HG03469 (cell line): ENCODE data around the gene MPDZ.

ENCODE experiments used
- ATAC-seq: cut with Tn5 transposase; IDR thresholded peaks from one replicate; pipeline ENCODE4 v1.9.1; 2021; ENCODE audit warnings: mild to moderate bottlenecking, moderate library complexity, moderate number of reproducible peaks; ENCODE audit not compliant: unreplicated experiment

Gene MPDZ

DNA sequence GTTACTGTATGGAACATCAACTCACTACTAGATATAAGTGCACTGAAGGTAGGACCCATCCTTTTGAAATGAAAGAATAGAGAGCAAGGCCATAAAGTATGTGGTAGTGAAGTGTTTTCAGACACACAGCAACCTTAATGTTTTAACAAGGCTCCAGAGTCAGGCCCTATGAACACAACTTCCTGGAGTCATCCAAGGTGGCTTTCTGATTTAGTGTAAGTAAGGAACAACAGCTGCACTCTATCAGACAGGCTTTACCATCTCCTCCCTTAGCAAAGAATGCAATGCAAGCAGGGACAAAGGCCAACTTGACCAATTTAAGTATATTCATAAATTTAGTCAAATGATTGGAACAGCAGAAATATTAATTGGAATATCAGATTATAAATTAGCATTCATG is 90.1 kb downstream of the MPDZ start:
- ATAC-seq: no peak

DNA sequence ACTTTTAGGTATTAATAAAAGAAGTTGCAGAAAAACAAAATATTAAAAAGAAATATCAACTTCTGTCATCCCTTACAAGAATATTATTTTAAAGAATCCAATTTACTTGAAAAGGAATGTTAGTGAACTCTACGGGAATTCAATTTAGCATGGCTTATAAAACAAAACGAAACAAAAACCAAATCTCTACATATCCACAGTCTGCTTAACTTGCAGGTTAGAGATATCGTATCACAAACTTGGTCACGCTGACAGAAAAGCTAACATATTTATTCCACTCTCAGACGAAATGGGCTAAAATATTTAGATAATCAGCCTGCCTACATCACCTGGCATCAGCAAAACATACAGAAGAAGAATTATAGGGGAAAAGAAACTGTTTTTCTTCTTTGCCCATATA is 92.7 kb downstream of the MPDZ start:
- no peak for ATAC-seq

DNA sequence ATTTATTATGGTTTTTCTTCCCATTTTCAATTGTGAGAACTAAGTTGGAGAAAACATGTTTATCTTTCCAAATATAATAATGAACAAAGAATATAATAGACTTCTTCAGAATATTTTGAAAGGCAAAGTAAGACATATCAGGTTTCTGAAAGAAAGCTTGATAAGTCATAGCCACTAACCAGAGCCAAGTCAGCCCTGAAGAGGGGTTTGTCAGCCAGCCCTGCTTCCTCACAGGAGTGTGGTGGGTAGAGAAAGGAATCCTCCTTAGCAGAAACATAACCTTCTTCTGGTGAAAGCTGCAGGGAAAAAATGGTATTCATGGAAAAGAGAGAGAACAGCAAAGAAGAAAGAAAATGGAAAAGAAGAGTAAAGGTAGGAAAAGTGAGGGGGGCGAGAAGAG is 93.4 kb downstream of the MPDZ start:
- ATAC-seq: no peak

DNA sequence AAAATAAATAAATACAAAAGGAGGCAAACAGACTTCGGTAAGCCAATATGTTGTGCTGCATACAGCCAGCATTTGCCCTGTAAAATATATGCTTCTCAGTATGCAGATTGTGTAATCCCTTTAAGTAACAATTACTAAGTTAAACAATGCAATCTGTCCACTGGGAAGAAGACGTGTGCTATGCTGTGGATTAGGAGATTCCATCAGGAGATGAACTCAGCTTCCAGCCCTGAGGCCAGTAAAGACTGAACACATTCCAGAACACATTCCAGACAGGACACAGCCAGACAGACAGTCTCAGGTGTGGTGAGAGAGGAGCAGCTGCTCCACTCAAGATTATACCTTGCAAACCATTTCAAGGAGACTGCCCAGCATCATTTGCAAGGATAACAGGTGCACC is 97.8 kb downstream of the MPDZ start:
- no peak for ATAC-seq

DNA sequence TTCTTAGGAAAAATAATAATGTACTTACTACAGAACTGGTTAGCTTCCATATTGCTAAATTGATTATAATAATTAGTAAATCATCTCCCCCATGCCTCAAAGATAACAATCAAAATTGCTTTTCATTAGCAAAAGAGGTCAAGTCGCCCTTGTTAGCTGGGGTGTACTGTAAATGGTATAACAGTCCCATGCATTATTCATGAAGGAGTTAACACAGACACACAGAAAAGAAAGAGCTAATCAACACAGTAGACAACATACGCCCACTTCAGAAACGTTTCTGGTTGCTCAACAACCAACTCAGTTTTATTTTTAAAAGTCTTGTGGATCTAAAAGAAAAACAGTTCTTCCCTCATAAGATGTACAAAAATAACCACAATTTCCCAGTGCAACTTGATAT is 100.2 kb downstream of the MPDZ start:
- no peak for ATAC-seq

DNA sequence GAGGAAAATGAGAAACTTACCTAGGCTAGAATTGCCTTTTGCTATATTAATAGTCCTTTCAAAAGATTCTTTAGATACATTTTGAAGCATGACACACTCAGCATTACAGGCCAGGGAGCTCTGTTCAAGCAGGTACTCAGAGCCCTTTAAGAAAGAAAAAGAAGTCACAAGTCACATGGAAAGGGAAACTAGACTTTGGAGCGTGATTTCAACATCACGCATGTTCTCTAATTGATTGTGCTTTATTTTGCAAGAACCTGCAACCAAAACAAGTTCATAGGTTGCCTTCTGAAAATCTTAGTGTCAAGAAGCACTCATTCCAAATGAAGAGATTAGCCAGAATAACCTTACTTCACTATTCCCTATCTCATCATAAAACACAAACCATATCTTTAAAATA is 103.8 kb downstream of the MPDZ start:
- no peak for ATAC-seq

DNA sequence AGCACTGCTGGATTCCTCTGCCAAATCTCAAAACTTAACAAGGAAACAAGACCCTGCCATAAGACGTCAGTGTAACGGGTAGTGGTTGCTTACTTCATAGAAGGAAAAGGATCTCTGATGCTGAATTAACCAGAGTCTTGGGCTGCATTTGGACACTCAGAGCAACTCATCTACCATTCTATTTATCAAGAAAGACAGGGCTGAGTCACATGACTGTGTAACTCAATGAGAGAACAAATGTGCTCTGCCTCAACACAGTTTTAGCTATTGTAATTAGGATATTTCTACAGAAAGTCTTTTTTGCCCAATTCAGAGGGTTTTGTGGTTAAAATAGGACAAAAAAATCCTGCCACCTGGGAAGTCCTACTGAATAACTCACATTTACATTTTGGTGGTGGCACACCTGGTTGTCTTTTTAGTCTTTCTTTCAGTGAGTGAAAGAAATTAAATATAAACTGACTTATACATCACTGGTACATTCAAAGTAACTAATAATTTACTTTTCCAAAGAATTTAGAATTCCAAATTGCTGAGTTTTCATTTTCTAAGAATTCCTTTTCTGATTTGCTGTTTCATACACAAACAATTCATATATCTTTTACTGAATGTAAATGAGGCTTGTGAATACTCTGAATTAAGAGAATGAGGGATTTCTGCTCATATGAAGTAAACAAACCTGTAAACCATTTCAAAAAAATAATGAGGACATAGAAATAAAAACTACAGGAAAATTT is 104.4 kb downstream of the MPDZ start:
- ATAC-seq: no peak

DNA sequence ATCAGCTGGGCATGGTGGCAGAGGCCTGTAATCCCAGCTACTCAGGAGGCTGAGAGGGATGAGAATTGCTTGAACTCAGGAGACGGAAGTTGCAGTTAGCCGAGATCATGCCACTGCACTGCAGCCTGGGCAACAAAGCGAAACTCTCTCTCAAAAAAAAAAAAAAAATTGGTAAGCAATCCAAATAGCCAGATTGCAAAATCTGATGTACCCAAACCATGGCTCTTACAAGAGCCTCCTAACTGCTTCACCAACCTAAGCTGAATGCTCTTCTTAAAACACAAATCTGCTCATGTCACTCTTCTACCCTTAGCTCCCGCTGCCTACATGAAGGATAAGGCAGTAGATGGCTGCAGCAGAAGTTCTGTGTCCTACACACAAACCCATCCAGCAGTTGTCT is 105.9 kb downstream of the MPDZ start:
- no peak for ATAC-seq

DNA sequence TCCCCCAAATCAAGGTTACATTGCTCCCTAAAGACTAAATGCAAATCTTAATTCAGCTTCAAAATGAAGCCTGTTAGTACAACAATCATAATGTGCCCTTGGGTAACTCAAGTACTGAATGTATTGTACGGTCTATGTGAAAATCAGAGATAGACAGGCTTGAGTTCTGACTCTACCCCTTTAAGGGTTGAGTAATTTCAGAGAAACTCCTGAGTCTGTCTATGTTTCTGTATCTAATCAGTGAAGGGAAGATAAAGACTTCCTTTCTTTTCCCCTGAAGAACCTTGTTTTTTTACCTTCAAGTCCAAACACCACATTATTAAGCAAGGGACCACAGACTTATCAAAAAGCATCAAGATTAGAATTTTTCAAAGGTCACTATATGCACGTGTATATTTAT is 108.2 kb downstream of the MPDZ start:
- ATAC-seq: no peak

DNA sequence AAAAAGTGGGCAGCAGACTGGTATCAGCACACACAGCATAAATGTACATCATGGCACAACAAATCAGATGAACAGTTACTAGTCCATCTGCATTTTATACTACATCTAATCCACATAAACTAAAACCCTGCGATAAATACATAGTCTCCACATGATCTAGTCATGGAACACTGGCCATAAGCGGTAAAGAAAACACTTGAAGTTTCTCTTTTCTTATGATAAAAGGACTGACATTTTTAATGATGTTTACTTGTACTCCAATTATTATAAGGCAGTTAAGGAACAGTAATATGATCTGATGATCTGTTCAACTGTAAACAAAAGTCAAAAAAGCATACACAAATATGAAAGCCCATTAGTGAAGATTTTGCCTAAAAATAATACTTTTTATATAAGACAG is 112.5 kb downstream of the MPDZ start:
- ATAC-seq: no peak

DNA sequence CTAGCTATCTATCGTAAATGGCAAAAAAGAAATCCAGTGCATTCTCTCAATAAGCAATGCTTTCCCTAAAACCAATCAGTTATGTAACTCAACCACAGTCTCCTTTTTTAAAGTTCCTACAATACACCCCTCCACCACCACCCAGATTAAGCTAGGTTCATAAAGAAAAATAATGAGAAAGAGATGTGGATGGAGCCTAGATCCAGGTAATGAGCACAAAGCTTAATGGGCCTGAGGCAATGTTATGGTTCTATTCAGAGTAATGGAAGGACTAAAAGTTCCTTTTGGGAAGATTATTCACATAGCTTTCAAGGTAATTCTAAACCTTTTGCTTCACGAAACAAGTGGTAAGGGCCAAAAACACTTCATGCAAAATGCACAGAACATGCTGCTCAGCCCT is 113.5 kb downstream of the MPDZ start:
- ATAC-seq: no peak

DNA sequence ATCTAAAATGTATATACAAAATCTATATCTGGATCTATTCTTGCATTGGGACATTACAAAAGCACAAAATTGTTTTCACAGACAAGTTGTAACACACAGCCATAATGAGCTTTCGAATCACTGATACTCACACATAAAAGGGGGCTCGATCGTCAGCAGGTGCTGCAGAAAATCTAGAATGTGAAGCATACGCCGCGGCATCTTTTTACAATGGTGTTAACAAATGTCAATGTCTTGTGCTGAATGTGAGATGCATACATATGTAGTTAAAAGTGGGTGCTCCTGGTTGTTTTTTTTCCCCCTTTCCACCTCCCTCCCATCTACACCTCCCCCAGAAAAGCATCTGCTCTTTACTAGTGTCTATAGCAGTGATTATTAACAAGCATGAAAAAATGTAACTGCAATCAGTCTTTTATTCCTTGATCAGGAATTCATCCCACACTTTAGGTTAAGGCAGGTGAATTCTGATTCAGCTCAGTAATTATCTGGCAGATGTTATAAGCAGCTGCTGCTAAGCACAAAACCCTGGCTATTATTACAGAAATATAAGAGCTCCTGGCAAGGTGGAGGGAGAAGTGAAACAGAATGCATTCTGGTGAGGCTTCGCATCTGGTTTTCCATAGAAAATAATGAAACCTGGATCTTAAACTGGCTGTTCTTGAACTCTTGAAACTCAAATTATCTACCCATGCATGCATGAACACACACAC is 114.1 kb downstream of the MPDZ start:
- ATAC-seq: no peak

DNA sequence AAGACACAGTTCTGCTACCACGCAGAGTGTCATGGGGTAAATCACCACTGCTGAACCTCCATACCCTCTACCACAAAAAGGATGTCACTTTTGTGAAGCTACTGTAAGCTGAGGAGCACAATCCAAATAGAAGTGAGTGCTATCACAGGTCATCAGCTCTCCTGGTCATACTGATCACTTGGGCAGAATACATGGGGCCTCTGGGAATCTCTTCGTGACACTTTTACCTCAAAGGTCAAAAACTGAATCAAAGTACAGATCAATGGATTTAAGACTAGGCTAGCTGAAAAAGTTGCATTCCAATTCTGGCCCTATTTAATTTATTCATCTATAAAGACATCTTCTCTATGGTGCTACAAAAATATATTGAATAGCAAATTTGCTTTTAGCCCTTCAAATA is 115.5 kb downstream of the MPDZ start:
- ATAC-seq: no peak

DNA sequence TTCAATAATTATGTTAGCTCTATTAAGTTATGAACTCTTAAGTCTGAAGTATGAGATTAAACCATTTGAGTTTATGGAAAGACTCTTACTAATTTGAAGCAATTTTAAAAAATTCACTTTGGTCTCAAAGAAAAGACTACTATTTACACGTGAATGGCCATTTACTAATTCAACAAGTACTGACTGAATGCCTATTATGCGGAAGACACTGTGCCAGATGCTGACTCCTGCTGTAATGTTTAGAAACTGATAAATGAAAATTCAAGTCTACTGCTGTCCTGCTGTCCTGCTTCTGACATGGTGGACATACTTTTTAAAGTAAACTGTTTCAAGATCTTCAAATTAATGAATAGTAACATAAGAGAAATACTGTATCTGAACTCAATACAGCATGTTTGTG is 116.2 kb downstream of the MPDZ start:
- ATAC-seq: no peak

DNA sequence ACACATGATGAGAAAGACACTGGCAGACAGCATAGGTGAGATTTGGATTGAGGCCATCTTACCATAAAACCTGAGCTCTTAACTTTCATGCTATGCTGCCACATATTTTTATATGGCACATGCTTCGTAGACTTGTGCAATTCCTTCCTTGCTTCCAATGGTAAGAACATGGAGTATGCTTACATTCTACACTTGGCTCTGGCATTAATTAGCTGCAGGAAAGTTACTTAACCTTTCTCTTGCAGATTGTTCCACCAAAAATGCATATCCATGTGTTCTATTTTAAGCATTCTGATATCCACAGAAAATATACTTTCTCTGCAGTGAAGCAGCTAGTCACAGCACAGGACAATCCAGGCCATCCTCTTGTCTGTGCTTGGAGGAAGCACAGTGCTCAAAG is 119.4 kb downstream of the MPDZ start:
- ATAC-seq: no peak

DNA sequence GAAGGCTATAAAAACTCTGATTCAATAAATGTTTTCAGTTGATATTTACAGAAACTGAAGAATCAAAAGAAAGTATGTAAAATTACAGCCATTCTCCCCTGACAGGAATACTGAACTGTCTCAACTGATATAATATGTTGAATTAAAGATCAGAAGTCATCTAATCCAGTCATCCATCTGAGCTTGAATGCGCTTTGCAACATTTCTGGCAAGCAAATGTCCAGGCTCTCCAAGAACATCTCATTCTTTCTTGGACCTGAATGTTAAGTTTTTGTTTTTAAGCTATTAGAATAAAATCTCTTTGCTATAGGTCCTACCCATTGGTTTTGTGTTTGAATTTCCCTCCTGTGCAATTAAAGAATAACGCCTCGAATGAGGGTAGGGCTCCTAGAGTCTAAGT is 120.5 kb downstream of the MPDZ start:
- no peak for ATAC-seq

DNA sequence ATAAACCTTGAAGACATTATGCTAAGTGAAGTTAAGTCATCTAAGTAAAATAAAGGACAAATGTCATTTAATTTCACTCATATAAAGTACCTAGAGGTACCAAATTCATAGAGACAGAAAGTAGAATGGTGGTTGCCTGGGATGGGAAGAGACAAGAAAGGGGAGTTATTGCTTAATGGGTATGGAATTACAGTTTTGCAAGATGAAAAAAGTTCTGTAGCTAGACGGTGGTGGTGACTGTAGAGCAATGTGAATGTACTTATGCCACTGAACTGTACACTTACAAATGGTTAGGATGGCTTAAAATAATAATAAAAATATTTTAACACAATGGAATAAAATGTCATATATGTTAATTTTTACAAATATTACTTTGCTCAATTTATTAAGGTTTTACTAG is 128.0 kb downstream of the MPDZ start:
- no peak for ATAC-seq

DNA sequence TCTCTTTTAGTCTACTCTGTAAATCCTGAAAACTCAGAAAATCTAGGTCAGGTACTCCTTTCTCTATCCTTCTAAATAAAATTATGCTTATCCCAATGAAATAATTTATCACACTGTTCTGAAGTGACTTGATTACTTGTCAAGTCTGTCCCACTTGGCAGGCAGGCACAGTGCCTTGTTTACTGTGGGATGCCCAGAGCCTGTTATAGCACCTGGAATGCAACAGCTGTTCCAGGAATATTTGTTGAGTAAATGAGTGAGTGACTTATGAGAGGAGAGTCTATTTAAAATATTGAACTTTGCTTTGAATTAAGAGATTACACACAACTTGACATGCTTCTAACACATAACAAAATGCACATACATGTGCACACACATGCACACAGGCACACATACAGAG is 130.0 kb downstream of the MPDZ start:
- no peak for ATAC-seq

DNA sequence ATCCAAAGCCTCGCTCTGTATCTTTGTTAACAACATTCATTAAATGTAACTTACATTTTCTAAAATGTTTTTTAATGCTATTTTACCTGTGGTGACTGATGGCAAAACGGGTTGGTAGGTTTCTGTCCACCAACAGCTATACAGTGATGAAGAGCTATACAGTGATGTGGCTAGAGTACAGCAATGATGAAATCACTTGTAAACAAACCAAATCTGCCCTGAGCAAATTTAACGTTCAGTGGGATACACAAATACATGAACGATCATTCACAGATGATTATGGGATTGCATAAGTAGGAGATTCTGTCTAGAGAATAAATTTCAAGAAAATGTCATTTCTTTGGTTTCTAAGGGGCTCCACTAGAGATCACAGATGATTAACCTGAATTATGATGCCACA is 132.7 kb downstream of the MPDZ start:
- ATAC-seq: no peak

DNA sequence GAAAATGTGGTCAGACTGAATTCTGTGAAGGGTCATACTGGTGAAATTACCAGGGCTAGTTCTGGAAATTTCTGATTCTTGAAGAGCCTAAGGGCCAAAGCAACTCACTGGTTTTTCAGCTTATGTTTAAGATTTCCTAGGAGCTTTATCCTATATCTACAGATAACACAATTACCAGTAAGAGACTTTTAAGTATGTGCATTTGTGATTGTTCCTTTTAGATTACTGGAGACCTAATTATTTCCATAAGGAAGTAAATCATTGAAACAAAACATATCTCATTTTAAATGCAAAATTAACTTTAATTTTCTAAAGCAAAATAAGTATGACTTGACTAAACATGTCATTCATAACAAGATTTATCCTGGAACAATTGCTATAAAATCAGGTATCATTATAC is 134.2 kb downstream of the MPDZ start:
- no peak for ATAC-seq

DNA sequence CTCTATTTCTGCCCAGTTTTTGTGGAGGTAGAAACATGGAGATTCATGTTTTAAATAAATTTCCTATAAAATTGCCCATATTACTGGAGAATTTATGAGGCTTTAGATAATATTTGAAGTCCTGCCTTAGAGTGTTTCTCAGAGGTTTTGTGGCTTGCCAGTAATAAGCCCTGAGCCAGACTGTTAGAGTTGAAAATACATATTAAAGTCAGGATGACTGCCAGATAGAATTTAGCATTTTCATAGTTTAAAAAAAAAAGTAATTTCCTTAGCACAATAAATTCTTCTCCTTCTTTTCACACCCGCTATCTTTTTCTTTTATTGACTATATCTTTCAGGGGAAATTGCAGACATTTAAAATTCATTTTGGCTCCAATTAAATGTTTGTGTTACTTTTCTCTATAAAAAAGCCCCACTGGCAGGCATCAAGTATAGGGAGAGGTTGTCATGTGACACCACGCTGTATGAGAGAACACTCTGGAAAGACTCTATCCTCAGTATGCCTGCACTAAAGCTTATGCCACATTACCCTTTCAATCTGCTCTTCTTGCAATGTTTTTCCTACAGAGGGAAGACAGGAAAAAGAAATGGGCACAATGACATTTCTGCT is 135.2 kb downstream of the MPDZ start:
- ATAC-seq: no peak

DNA sequence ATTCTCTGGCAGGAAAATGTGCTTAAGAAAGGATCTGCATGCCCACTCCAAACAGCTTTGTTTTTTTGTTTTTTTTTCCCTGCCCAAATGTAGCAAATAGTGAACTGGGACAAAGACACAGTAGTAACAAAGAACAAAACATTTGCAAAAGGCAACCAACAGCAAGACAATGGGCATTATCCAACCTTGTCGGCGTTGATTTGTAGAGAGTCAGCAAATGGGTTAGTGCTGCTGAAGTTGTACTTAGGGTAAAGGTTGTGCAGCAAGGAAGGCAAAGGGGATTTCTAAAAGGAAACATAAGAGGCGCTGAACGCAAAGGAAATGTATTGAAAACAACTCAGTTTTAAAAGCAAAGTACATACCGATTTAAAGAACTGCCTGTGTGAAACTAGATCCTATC is 136.2 kb downstream of the MPDZ start:
- no peak for ATAC-seq
